HUDEP-2 (cell line): ENCODE data around the gene IL4R.
"Not testable (repeated sequence)": the region's sequence is repeated elsewhere in the genome, so short reads cannot be mapped to it uniquely, and the experiment has no call there.

ENCODE experiments used
- DNase-seq, 76 experiments: peaks; one replicate each; lab custom pipeline; 2025; ENCODE audit not compliant: unreplicated experiment in 76 of 76; lab: John Stamatoyannopoulos, UW

IL4R gene

DNA sequence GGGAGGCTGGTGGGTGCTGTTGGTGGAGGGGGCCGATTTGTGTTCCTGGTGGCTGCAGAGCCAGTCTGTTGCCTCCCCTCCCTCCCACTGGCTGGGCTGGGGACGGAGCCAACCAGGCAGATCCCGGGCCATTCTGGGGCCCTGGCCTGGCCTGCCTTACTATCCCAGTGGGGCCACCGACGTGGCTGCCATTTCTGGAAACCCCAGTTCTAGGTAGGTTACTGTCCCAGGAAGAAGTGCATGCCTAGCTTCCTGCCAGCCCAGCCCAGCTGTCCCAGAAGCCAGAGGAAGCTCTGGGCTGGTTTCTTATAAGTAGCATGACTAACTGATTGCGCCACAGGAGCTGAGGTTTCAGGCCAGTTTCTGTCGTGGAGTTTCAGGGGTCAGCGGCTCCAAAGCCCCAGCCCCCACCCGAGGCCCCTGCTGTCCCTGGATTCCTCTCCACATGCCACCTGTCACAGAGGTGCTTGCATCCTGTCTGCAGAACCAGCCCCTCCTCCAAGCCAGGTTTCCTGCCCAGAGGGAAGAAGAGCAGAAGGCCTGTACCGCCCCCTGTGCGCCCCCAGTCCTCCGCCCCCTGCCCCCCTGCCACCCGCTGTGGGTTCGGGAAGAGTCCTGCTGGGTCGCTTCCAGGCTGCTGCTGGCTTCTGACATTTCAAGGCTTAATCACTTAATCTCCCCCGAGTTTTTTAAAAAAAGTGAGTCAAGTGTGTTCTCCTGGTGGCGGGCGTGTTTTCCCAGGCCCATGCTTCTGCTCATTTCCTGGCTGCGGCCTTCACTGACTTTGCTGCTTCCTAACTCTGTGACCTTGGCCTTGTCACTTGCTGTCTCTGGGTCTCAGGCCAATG is 13.2 kb downstream of the IL4R start:
- peak in 3 of 76 experiments; percentile 12 to 32 (median 15) for DNase-seq

DNA sequence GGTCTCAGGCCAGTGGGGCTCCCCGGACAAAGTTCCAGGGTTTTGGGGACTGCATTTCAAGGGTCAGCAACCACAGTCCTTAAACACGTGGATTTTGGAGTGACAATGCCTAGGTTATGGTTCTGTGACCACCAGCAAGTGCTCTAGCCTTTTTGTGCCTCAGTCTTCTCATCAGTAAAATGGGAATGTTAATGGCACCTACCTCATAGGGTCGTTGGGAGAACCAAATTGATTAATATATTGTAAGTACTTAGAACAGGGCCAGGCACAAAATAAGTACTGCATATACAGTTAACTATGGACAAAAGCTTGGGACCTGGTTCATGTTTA is 13.8 kb downstream of the IL4R start:
- DNase-seq, result no peak

DNA sequence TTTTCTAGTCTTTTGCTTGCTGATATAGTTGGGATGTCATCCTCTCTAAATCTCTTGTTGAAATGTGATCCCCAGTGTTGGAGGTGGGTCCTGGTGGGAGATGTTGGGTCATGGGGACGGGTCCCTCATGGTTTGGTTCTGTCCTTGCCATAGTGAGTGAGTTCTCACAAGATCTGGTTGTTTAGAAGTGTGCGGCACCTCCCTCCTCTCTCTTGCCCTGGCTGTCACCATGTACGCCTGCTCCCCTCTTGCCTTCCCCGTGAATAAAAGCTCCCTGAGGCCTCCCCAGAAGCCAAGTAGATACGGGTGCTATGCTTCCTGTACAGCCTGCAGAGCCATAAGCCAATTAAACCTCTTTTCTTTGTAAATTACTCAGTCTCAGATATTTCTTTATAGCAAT is 15.2 kb downstream of the IL4R start:
- no peak for DNase-seq

DNA sequence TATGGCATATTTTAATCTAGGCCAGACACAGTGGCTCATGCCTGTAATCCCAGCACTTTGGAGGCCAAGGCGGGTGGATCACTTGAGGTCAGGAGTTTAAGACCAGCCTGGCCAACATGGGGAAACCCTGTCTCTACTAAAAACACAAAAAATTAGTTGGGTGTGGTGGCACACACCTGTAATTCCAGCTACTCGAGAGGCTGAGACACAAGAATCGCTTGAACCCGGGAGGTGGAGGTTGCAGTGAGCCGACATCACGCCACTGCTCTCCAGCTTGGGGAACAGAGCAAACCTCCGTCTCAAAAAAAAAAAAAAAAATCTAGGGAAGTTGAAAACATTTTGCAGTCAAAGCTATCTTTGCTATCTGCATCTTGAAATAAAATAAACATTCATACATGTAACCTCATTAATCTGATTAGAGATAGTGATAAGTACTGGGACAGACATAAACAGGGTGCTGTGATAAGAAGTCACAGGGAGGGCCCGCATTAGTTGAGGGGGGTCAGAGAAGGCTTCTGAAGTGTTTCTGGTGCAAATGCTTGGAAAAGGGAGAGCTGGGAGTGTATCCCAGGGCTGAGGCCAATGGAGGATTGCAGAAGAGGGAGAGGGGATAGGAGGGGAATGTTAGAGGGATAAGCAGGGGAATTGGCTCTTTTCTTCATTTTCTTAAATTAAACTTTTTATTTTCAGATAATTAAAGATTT is 15.8 kb downstream of the IL4R start:
- not testable (repeated sequence) for DNase-seq

DNA sequence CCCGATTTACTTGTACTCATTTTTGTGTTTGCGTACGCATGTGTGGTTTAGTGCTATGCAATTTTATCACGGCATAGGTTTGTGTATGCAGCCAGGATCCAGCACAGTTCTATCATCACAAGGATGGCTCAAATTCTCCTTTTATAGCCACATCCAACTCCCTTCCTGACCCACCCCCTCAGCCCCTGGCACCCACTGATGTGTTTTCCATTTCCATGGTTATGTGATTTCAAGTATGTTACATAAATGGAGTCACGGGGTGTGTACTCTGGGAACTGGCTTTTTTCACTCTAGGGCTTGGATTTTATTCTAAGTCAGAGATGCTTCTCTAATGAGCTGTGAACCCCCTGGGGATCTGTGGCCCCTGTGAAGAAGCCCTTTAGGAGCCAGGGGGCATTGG is 16.8 kb downstream of the IL4R start:
- DNase-seq, result no peak

DNA sequence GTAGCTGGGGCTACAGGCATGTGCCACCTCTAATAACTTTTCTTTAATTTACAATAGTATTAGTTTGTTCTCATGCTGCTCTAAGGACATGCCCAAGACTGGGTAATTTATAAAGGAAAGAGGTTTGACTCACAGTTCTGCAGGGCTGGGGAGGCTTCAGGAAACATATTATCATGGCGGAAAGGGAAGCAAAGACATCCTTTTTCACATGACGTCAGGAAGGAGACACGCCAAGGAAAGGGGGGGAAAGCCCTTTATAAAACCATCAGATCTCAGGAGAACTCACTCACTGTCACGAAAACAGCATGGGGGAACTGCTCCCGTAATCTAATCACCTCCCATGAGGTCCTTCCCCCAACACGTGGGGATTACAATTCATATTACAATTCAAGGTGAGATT is 18.3 kb downstream of the IL4R start:
- DNase-seq, result no peak

DNA sequence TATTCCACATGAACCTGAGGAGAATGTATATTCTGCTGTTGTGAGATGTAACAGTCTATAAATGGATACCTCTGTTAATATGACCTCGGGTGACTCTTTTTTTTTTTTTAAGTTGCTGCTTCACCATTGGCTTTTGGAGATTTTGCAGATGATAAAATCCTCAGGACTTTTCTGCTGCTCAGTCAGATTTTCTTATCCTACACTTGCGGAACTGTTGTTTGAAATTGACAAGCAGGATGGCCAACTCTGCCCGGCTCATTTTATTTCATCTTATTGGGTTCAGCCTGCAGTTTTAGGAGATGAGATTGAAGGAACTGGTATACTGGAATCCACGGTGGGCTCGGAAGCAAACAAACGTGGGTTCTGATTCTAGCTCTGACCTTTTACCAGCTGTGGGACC is 19.3 kb downstream of the IL4R start:
- no peak for DNase-seq

DNA sequence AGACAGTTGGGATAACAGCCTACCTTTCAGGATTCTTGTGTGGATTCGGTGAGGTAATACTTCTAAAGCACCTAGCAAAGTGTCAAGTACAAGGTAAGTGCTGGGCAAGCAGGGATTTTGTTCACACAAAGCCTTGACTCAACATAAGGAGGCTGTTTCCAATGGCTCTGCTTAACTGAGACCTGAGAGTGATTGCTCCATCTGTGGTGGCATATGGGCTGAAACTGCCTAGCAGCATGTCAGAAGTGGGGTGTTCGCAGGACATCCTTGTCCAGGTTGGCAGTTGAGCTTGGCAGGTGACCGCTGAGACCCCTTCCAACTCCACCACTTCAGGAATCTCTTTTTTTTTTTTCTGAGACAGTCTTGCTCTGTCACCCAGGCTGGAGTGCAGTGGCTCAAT is 19.8 kb downstream of the IL4R start:
- DNase-seq, result no peak

DNA sequence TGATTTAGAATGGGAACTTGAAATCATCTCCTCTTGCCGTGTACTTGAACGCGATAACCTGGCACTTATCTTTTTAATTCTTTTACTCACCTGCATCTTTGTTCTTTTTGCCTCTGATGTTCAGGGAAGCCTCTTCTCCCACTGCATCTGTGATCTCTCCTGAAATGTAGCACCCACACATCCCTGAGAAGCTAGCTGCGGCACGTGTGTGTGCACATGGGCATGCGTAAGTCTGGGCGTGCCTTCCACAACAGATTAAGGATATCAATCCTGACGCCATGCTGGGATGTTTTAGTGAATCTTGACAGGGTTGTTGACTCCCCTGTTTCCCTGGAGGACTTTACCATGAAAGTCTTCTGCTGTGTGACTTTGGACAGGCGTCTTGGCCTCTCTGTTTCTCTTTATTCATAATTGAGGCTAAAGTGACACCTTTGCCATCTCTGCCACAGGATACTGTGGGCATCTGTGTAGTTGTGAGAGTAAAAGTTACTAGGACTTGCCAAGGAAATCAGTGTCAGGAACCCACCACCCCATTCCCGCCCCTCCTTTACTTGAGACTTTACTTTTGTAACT is 20.5 kb downstream of the IL4R start:
- DNase-seq, result no peak

DNA sequence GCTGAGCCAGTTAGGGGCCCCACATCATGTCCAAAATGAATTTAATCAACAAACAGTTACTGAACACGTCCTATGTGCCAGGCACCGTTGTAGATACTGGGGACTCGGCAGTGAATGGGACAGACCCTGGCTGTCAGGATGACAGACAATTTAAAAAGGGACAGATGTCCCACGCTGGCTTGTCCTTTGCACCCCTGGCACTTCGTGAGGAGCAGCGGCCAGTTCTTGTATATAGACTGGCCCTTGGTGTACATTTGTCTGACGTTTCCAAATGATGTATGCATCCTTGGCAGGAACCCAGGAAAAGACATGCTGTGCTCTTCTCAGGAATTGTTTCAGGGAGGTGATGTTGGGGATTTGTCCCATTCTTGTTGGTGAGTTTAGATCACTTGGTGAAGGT is 21.1 kb downstream of the IL4R start:
- no peak for DNase-seq

DNA sequence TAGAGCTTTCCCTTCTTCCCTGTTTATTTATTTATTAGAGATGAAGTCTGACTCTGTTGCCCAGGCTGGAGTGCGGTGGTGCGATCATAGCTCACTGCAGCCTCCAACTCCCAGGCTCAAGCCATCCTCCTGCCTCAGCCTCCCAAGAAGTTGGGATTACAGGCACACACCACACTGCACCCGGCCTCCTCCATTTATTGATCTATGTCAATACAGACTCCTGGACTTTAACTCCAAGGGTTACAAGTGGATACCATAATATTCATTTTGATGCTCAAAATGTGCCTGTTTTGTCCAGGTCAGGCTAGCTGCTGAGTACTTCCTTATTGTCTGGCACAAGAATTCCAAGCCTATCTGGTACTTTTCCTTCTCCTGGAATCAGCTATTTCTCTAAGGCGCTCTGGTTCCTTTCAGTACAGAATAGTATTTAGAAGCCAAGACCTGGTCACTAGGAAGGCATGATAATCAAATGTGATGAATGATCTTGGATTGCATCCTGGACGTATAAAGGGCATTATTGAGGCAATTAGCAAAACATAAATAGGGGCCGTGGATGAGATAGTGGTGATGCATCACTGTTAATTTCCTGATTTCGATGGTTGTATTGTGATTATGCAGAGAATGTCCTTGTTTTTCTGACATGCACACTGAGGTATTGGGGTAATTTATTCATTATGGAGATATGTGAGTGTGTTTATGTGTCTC is 21.7 kb downstream of the IL4R start:
- no peak for DNase-seq

DNA sequence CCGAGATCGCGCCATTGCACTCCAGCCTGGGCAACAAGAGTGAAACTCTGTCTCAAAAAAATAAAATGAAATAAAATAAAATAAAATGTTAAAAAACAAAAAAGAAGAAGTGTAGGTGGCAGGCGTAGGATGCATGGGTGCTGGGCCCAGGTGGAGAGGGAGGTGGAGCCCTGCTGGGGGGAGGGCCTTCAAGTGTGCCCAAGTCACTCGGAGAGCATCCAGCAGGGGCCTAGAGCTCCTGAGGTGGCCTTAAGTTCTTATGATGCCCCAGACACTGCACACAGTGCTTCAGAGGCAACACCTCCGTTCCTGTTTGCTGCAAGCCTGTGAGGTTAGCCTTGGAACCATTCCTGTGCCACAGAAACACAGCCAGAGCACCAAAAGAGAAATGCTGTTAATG is 23.2 kb downstream of the IL4R start:
- no peak for DNase-seq

DNA sequence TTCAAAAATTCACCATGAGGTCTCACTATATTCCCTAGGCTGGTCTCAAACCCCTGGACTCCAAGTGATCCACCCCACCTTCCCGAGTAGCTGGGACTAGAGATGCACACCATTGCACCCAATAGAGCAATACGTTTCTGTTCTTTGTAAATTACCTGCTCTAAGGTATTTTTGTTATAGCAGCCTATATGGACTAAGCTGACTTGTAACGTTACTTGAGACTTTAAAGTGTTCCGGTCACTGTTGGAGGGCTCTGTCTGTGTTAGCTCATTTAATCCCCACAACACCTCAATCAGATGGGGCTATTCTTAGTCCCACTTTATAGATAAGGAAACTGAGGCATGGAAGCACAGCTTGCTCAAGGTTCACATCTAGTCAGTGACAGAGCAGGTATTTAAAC is 25.4 kb downstream of the IL4R start:
- no peak for DNase-seq

DNA sequence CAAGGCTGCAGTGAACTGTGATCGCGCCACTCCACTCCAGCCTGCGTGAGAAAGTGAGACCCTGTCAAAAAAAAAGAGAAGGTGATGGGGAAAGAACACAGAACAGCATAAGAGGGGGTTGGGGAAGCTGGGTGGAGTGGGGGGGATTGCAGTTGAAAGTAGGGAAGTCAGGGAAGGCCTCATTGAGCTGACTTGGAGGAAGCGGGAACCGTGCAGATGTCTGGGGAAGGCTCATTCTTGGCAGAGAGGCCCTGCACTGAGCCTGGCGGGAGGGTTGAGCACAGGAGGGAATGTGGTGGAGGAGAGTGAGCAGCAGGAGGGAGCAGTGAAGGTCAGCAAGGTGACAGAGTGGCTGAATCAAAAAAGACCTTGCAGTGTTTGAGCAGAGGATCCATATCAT is 26.9 kb downstream of the IL4R start:
- no peak for DNase-seq

DNA sequence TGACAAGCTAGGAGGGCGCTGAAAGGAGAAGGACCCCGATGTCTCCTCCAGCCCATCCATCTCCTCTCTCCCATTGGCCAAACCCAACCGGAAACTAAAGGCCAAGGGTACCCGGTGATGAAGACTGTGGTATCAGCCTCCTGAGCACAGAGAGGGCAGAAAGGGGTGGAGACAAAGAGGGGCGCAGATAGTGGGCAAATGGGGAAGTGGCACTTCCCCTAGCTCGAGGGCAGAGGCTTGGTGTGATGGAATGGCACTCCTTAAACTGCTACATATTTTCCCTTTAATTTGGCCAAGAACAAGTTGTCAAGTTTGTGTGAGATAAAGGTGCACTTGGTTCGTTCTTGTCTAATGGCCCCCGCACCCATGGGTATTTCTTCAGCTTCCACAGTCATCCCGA is 27.8 kb downstream of the IL4R start:
- no peak for DNase-seq

DNA sequence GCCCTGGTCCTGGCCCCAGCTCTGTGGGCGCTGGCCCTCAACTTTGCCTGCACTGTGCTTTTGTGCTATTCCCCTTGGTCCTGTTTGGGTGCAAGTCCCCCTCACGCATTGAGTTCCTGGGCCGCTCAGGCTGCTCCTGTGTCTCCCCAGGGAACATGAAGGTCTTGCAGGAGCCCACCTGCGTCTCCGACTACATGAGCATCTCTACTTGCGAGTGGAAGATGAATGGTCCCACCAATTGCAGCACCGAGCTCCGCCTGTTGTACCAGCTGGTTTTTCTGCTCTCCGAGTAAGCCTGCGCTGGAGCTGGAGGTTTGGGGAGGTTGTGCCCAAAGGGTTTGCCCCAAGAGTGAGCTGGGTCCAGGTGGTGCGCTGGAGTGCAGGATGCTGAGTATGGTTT is 28.2 kb downstream of the IL4R start:
- DNase-seq, result no peak

DNA sequence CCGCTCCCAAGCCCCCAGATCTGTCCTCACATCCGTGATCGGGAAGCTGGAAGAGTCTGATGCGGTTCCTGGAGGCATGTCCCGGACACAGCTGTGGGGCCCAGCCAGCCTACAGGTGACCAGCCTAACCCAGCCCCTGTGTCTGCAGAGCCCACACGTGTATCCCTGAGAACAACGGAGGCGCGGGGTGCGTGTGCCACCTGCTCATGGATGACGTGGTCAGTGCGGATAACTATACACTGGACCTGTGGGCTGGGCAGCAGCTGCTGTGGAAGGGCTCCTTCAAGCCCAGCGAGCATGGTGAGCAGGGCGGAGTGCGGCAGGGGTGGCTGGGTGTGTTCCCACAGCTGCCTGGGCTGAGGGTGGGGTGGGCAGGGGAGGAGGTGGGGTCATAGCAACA is 30.9 kb downstream of the IL4R start:
- peak in 32 of 76 experiments; percentile 6 to 43 (median 20) for DNase-seq

DNA sequence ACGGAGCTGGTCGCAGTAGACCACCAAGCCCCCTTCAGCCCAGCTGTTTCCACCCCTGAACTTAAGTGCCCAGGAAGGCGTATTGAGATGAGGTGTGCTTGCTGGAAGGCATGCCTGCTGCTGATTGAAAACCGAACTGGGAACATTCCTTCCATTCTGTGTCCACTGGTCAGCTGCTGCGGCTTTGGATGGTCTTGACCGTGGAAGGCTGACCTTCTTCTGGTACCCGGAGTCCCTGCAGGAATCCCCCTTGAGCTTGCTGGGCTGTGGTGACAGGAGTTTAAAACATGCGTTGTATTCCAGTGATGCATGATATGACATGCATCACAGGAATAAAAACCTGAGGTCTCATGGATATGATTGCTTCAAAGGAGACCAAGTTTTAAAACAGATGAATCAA is 31.4 kb downstream of the IL4R start:
- DNase-seq, result no peak

DNA sequence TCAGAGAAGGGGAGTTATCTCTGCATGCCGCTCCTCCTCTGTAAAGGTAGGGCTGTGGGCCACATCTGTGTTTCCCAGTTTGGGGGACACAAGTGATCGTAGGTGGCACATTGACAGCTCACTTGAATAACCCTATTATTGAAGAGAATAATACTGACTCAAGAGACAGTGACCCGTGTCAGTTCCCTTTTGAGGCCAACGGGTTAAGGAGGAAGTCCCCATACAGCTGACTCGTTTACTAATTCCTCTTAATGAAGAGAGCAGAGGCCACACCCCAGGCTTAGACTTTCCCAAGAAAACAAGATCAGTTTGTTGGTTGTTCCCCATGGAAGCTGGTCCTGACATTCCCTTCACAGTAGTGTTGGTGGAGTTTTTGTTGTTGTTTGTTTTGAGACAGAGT is 33.0 kb downstream of the IL4R start:
- no peak for DNase-seq

DNA sequence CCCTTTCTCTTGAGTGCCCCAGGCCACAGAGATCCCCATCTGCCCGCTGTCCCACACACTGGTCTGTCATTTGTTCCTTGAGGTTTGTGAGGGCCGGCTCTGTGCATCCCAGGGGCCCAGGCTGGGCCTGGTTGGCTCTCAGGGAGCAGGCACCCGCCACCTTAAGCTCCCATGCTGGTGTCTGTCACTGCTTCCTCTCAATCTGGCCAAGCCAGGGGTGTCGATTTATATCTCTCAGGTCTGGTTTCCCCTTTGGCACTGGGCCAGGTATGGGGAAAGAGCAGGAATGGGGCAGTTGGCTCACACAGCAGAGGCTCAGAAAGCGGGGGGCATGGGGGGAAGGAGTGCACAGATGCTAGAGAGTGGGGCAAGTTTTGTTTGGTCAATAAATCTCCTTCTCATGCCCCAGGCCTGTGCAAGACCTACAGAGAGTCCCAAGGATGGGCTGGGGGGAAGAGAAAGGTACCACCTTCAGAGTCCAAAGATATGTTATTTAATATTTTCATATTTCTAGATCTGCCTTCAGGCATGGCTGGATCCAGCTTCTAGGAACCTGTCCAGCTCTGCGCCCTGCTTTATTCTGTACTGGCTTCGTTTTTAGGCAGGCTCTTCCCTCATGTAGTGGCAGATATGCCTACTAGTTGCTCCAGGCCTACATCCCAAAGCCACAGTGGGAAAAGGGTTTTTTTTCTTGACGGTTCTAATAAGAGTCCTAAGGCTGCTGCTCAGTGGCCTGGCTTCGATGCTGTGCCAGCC is 34.3 kb downstream of the IL4R start:
- DNase-seq, result no peak

DNA sequence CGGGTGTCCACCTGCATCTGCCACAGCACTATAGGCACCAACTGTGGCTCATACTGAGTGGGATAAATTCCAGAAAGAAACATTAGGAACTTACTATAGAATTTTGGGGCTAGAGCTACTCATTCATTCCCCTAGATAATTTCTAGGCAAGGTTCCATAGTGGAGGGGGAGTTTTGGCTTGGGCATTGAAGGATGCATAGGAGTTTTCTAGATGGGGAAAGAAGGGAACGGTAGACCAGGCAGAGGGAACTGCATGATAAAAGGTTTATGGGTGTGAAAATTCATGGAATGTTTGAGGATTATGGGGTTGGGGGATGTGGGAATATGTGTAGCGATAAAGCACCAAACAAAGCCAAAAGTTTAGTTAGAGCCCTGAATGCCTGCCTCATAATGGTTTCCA is 35.5 kb downstream of the IL4R start:
- no peak for DNase-seq
